Measurements from ENCODE around the gene TIAM2.

- TF ChIP-seq CTCF (IDR thresholded peaks at IDR 0.05) (no peak), POLR2A (IDR thresholded peaks at IDR 0.05) (no peak)
Observed at GRCh38 chr6:155241966-155242365, 246.9 kb downstream of the TIAM2 start.

All from uterus (tissue), 2 donors.